H1 (cell line): ENCODE results near the gene TLK2.
"Not testable (repeated sequence)": the region's sequence is repeated elsewhere in the genome, so short reads cannot be mapped to it uniquely, and the experiment has no call there.

Source experiments
- CREB1 ChIP-seq: IDR thresholded peaks from 2 replicates; pipeline ENCODE4 v1.6.1; 2012; ENCODE audit warnings: inconsistent platforms
- EZH2 ChIP-seq: fragments of 200-600 bp; sonication (generic); IDR thresholded peaks from 2 replicates; pipeline ENCODE4 v1.7.1; 2012; ENCODE audit warnings: low read depth, mild to moderate bottlenecking, moderate library complexity, low read length, inconsistent platforms; ENCODE audit not compliant: severe bottlenecking
- RAD21 ChIP-seq, 2 experiments: IDR thresholded peaks in 1 of 2; conservative IDR thresholded peaks in 1 of 2; 2 replicates each; pipeline ENCODE4 v1.6.1; 2011; ENCODE audit warnings: low read depth in 2 of 2, low read length in 2 of 2, improper control_type of control experiment in 1 of 2, inconsistent platforms in 1 of 2, mild to moderate bottlenecking in 1 of 2, moderate library complexity in 1 of 2
- TAF1 ChIP-seq: IDR thresholded peaks from 2 replicates; pipeline ENCODE4 v1.6.1; 2011; ENCODE audit warnings: mild to moderate bottlenecking, low read depth, low read length
- TF ChIP-seq, protein P1 (sequence below): IDR thresholded peaks from 2 replicates; pipeline ENCODE4 v1.6.1; 2012; ENCODE audit warnings: inconsistent platforms
- TF ChIP-seq, protein P2 (sequence below): IDR thresholded peaks from 2 replicates; pipeline ENCODE4 v1.6.1; 2012; ENCODE audit warnings: low read length, inconsistent platforms
- TF ChIP-seq, protein P3 (sequence below), 3 experiments: IDR thresholded peaks; 1 replicate in 2 of 3; 2 replicates in 1 of 3; pipeline versions ENCODE4 v1.5.1 to v1.6.1; 2011; ENCODE audit warnings: low read length in 3 of 3, mild to moderate bottlenecking in 3 of 3, inconsistent platforms in 2 of 3, low read depth in 1 of 3, moderate library complexity in 1 of 3; ENCODE audit not compliant: insufficient read depth in 1 of 3; ENCODE audit errors: control extremely low read depth in 1 of 3

DNA sequence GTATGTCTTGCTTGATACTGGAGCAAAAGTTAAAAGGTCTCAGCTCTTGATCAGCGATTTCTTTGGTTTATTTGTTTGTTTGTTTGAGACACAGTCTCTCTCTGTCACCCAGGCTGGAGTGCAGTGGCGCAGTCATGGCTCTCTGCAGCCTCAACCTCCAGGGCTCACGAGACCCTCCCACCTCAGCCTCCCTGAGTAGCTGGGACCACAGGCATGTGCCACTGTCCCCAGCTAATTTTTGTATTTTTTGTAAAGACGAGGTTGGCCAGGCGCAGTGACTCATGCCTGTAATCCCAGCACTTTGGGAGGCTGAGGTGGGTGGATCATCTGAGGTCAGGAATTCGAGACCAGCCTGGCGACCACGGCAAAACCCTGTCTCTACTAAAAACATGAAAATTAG lies 20.2 kb downstream of the TLK2 start:
- TF ChIP-seq EZH2; CREB1; TAF1; RAD21 (IDR thresholded peaks at IDR 0.05 in 1 of 2, conservative IDR thresholded peaks at IDR 0.05 in 1 of 2; ENCODE audit: low read depth in 2 of 2, low read length in 2 of 2): not testable (repeated sequence)
- TF ChIP-seq, protein P1, sequence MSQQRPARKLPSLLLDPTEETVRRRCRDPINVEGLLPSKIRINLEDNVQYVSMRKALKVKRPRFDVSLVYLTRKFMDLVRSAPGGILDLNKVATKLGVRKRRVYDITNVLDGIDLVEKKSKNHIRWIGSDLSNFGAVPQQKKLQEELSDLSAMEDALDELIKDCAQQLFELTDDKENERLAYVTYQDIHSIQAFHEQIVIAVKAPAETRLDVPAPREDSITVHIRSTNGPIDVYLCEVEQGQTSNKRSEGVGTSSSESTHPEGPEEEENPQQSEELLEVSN, result not testable (repeated sequence)
- TF ChIP-seq, protein P2, sequence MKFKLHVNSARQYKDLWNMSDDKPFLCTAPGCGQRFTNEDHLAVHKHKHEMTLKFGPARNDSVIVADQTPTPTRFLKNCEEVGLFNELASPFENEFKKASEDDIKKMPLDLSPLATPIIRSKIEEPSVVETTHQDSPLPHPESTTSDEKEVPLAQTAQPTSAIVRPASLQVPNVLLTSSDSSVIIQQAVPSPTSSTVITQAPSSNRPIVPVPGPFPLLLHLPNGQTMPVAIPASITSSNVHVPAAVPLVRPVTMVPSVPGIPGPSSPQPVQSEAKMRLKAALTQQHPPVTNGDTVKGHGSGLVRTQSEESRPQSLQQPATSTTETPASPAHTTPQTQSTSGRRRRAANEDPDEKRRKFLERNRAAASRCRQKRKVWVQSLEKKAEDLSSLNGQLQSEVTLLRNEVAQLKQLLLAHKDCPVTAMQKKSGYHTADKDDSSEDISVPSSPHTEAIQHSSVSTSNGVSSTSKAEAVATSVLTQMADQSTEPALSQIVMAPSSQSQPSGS, result not testable (repeated sequence)
- TF ChIP-seq, protein P3, sequence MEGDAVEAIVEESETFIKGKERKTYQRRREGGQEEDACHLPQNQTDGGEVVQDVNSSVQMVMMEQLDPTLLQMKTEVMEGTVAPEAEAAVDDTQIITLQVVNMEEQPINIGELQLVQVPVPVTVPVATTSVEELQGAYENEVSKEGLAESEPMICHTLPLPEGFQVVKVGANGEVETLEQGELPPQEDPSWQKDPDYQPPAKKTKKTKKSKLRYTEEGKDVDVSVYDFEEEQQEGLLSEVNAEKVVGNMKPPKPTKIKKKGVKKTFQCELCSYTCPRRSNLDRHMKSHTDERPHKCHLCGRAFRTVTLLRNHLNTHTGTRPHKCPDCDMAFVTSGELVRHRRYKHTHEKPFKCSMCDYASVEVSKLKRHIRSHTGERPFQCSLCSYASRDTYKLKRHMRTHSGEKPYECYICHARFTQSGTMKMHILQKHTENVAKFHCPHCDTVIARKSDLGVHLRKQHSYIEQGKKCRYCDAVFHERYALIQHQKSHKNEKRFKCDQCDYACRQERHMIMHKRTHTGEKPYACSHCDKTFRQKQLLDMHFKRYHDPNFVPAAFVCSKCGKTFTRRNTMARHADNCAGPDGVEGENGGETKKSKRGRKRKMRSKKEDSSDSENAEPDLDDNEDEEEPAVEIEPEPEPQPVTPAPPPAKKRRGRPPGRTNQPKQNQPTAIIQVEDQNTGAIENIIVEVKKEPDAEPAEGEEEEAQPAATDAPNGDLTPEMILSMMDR (IDR thresholded peaks at IDR 0.05; ENCODE audit: control extremely low read depth in 1 of 3, insufficient read depth in 1 of 3, low read depth in 1 of 3, low read length in 3 of 3), result not testable (repeated sequence)
